ENCODE results near the gene NT5M.

Gene NT5M

GRCh38 chr17:17347956-17348871 is 45.0 kb downstream of the NT5M start:
- H3K4me3 ChIP-seq (ENCODE audit: low read length): no peak overlapping the region
- H3K9ac ChIP-seq (ENCODE audit: low read length): no peak overlapping the region
- no peak overlapping the region for H3K4me2 ChIP-seq (ENCODE audit: low read length)
- no peak overlapping the region for H2BK5ac ChIP-seq (ENCODE audit: low read length)
- H3K79me1 ChIP-seq (ENCODE audit: low read length): no peaks in the 10 kb centered on the region
- H3K27me3 ChIP-seq (ENCODE audit: insufficient read depth, low read length, poor library complexity): no peaks in the 10 kb centered on the region
- no peak overlapping the region for H3K56ac ChIP-seq (ENCODE audit: low read length)
- no peak overlapping the region for H2BK120ac ChIP-seq (ENCODE audit: low read depth, low read length)
- no peaks in the 10 kb centered on the region for H3K79me2 ChIP-seq (ENCODE audit: control insufficient read depth, insufficient read depth, low read length)
- no peak overlapping the region for H2AK5ac ChIP-seq (ENCODE audit: low read length)
- no peak overlapping the region for H2BK15ac ChIP-seq (replicated peaks; ENCODE audit: low read depth)
- H3K27ac ChIP-seq (ENCODE audit: low read depth, low read length): no peak overlapping the region
- H3K23ac ChIP-seq (ENCODE audit: low read length): no peak overlapping the region
- WGBS (ENCODE audit: extremely low coverage, insufficient coverage, low lambda C conversion rate): no CpG with 5 or more reads among the region's 10 CpGs
- no peaks in the 10 kb centered on the region for H3K4me1 ChIP-seq (ENCODE audit: control insufficient read depth, low read depth, low read length)
- H4K5ac ChIP-seq (ENCODE audit: low read length): no peak overlapping the region
- no peak overlapping the region for H3K18ac ChIP-seq (ENCODE audit: low read length)
- H3K4ac ChIP-seq (ENCODE audit: low read depth, low read length): no peak overlapping the region
- DNase-seq: no peak
- no peaks in the 10 kb centered on the region for H3K36me3 ChIP-seq (ENCODE audit: control insufficient read depth, insufficient read depth, low read length)
- H4K8ac ChIP-seq (ENCODE audit: low read depth, low read length): no peak overlapping the region

- H2BK15ac ChIP-seq (replicated peaks; ENCODE audit: low read depth): no peak overlapping the region
- no peak overlapping the region for H3K23ac ChIP-seq (ENCODE audit: low read length)
- H3K9ac ChIP-seq (ENCODE audit: low read length): no peak overlapping the region
- H3K27ac ChIP-seq (ENCODE audit: low read depth, low read length): no peak overlapping the region
- no peak for DNase-seq
- H2BK5ac ChIP-seq (ENCODE audit: low read length): no peak overlapping the region
- no peak overlapping the region for H4K8ac ChIP-seq (ENCODE audit: low read depth, low read length)
- H2BK120ac ChIP-seq (ENCODE audit: low read depth, low read length): no peak overlapping the region
- no CpG with 5 or more reads among the region's 11 CpGs for WGBS (ENCODE audit: extremely low coverage, insufficient coverage, low lambda C conversion rate)
- H3K4me3 ChIP-seq (ENCODE audit: low read length): no peak overlapping the region
- H3K79me2 ChIP-seq (ENCODE audit: control insufficient read depth, insufficient read depth, low read length): no peaks in the 10 kb centered on the region
- H3K4ac ChIP-seq (ENCODE audit: low read depth, low read length): no peak overlapping the region
- H3K56ac ChIP-seq (ENCODE audit: low read length): no peak overlapping the region
- H3K79me1 ChIP-seq (ENCODE audit: low read length): no peaks in the 10 kb centered on the region
- no peaks in the 10 kb centered on the region for H3K4me1 ChIP-seq (ENCODE audit: control insufficient read depth, low read depth, low read length)
- no peak overlapping the region for H2AK5ac ChIP-seq (ENCODE audit: low read length)
- H3K36me3 ChIP-seq (ENCODE audit: control insufficient read depth, insufficient read depth, low read length): no peaks in the 10 kb centered on the region
- no peak overlapping the region for H3K4me2 ChIP-seq (ENCODE audit: low read length)
- no peak overlapping the region for H3K18ac ChIP-seq (ENCODE audit: low read length)
- no peak overlapping the region for H4K5ac ChIP-seq (ENCODE audit: low read length)
- H3K27me3 ChIP-seq (ENCODE audit: insufficient read depth, low read length, poor library complexity): no peaks in the 10 kb centered on the region
Observed at GRCh38 chr17:17348872-17349723, 45.9 kb downstream of the NT5M start.

GRCh38 chr17:17349724-17350106 is 46.5 kb downstream of the NT5M start:
- H3K27ac ChIP-seq (ENCODE audit: low read depth, low read length): no peak overlapping the region
- no peak overlapping the region for H3K4me2 ChIP-seq (ENCODE audit: low read length)
- H3K79me1 ChIP-seq (ENCODE audit: low read length): no peaks in the 10 kb centered on the region
- H2BK5ac ChIP-seq (ENCODE audit: low read length): no peak overlapping the region
- H3K27me3 ChIP-seq (ENCODE audit: insufficient read depth, low read length, poor library complexity): no peaks in the 10 kb centered on the region
- no peak overlapping the region for H4K8ac ChIP-seq (ENCODE audit: low read depth, low read length)
- no peak overlapping the region for H3K4me3 ChIP-seq (ENCODE audit: low read length)
- H2BK15ac ChIP-seq (replicated peaks; ENCODE audit: low read depth): no peak overlapping the region
- H2BK120ac ChIP-seq (ENCODE audit: low read depth, low read length): no peak overlapping the region
- H3K4ac ChIP-seq (ENCODE audit: low read depth, low read length): no peak overlapping the region
- no peaks in the 10 kb centered on the region for H3K79me2 ChIP-seq (ENCODE audit: control insufficient read depth, insufficient read depth, low read length)
- H3K4me1 ChIP-seq (ENCODE audit: control insufficient read depth, low read depth, low read length): no peaks in the 10 kb centered on the region
- no peak overlapping the region for H3K23ac ChIP-seq (ENCODE audit: low read length)
- H4K5ac ChIP-seq (ENCODE audit: low read length): no peak overlapping the region
- no peak overlapping the region for H3K9ac ChIP-seq (ENCODE audit: low read length)
- WGBS (ENCODE audit: extremely low coverage, insufficient coverage, low lambda C conversion rate): no CpG with 5 or more reads among the region's 14 CpGs
- H3K18ac ChIP-seq (ENCODE audit: low read length): no peak overlapping the region
- H3K56ac ChIP-seq (ENCODE audit: low read length): no peak overlapping the region
- no peaks in the 10 kb centered on the region for H3K36me3 ChIP-seq (ENCODE audit: control insufficient read depth, insufficient read depth, low read length)
- H2AK5ac ChIP-seq (ENCODE audit: low read length): no peak overlapping the region
- no peak for DNase-seq

GRCh38 chr17:17350491-17351355 is 47.5 kb downstream of the NT5M start:
- no peak overlapping the region for H3K27ac ChIP-seq (ENCODE audit: low read depth, low read length)
- no peak overlapping the region for H3K4me3 ChIP-seq (ENCODE audit: low read length)
- WGBS (ENCODE audit: extremely low coverage, insufficient coverage, low lambda C conversion rate): no CpG with 5 or more reads among the region's 19 CpGs

GRCh38 chr17:17351356-17351891 is 48.3 kb downstream of the NT5M start:
- H3K4me1 ChIP-seq (ENCODE audit: control insufficient read depth, low read depth, low read length): no peaks in the 10 kb centered on the region
- H3K18ac ChIP-seq (ENCODE audit: low read length): no peak overlapping the region
- no peaks in the 10 kb centered on the region for H3K36me3 ChIP-seq (ENCODE audit: control insufficient read depth, insufficient read depth, low read length)
- H3K4ac ChIP-seq (ENCODE audit: low read depth, low read length): no peak overlapping the region
- H3K4me3 ChIP-seq (ENCODE audit: low read length): no peak overlapping the region
- no peak overlapping the region for H4K8ac ChIP-seq (ENCODE audit: low read depth, low read length)
- H3K9ac ChIP-seq (ENCODE audit: low read length): no peak overlapping the region
- no peak overlapping the region for H3K23ac ChIP-seq (ENCODE audit: low read length)
- H2AK5ac ChIP-seq (ENCODE audit: low read length): no peak overlapping the region
- H3K4me2 ChIP-seq (ENCODE audit: low read length): no peak overlapping the region
- no peak overlapping the region for H2BK120ac ChIP-seq (ENCODE audit: low read depth, low read length)
- no peak overlapping the region for H4K5ac ChIP-seq (ENCODE audit: low read length)
- H2BK5ac ChIP-seq (ENCODE audit: low read length): no peak overlapping the region
- no peak for DNase-seq
- no peaks in the 10 kb centered on the region for H3K27me3 ChIP-seq (ENCODE audit: insufficient read depth, low read length, poor library complexity)
- H2BK15ac ChIP-seq (replicated peaks; ENCODE audit: low read depth): no peak overlapping the region
- H3K56ac ChIP-seq (ENCODE audit: low read length): no peak overlapping the region
- WGBS (ENCODE audit: extremely low coverage, insufficient coverage, low lambda C conversion rate): no CpG with 5 or more reads among the region's 16 CpGs
- H3K27ac ChIP-seq (ENCODE audit: low read depth, low read length): no peak overlapping the region
- no peaks in the 10 kb centered on the region for H3K79me1 ChIP-seq (ENCODE audit: low read length)
- H3K79me2 ChIP-seq (ENCODE audit: control insufficient read depth, insufficient read depth, low read length): no peaks in the 10 kb centered on the region

More at GRCh38 chr17:17350491-17351355, 47.5 kb downstream of the NT5M start:
- H4K8ac ChIP-seq (ENCODE audit: low read depth, low read length): no peak overlapping the region
- peak; percentile 72 for DNase-seq
- H3K4ac ChIP-seq (ENCODE audit: low read depth, low read length): no peak overlapping the region
- H4K5ac ChIP-seq (ENCODE audit: low read length): no peak overlapping the region
- no peak overlapping the region for H3K23ac ChIP-seq (ENCODE audit: low read length)
- H3K79me1 ChIP-seq (ENCODE audit: low read length): no peaks in the 10 kb centered on the region
- H2AK5ac ChIP-seq (ENCODE audit: low read length): no peak overlapping the region
- no peak overlapping the region for H3K4me2 ChIP-seq (ENCODE audit: low read length)
- no peaks in the 10 kb centered on the region for H3K79me2 ChIP-seq (ENCODE audit: control insufficient read depth, insufficient read depth, low read length)
- H2BK15ac ChIP-seq (replicated peaks; ENCODE audit: low read depth): no peak overlapping the region
- H2BK5ac ChIP-seq (ENCODE audit: low read length): no peak overlapping the region
- no peak overlapping the region for H2BK120ac ChIP-seq (ENCODE audit: low read depth, low read length)
- no peaks in the 10 kb centered on the region for H3K4me1 ChIP-seq (ENCODE audit: control insufficient read depth, low read depth, low read length)
- H3K36me3 ChIP-seq (ENCODE audit: control insufficient read depth, insufficient read depth, low read length): no peaks in the 10 kb centered on the region
- H3K27me3 ChIP-seq (ENCODE audit: insufficient read depth, low read length, poor library complexity): no peaks in the 10 kb centered on the region
- H3K18ac ChIP-seq (ENCODE audit: low read length): no peak overlapping the region
- H3K56ac ChIP-seq (ENCODE audit: low read length): peak overlapping the region; percentile 32
- no peak overlapping the region for H3K9ac ChIP-seq (ENCODE audit: low read length)
